ENCODE results near the gene TPCN1. TPM values are rescaled to one million over a fixed set of nuclear protein-coding genes. Genes with fewer than 3 reads are reported as not detected.

The TPCN1 gene
- total and polyA plus RNA-seq, 2 experiments from 2014 or later: 14.4 to 16.2 TPM

DNA sequence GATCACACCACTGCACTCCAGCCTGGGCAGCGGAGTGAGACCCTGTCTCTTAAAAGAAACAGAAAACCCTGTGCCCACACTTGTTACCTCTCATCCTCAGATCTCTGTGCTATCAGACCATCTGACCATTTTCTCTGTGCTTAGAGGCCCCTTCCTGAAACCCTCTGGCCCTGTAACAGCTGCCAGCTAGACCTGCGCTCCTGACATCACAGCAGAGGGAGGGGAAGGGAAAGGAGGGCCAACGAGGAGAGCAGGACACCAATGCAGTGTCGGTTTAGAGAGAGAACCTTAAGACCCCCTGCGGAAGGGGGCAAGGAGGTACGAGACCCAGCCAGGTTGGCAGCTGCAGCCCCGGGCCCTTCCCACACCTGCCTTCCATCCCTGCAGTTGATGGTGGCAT lies 71.3 kb downstream of the TPCN1 start:
- Mint-ChIP-seq H3K4me3 (no peak overlapping the region), H3K36me3 (ENCODE audit: low read depth) (peaks cover 12% of the 10 kb centered on the region), H3K27me3 (ENCODE audit: insufficient read depth, low read depth, poor library complexity) (peaks cover 4% of the 10 kb centered on the region), H3K9me3 (no peaks in the 10 kb centered on the region), H3K27ac (no peak overlapping the region), H3K4me1 (0 out of 3 replicates have a peak, but pooled peaks cover 2% of the 10 kb centered on the region)
- no peak overlapping the region for H2AFZ ChIP-seq
- H4K20me1 ChIP-seq (replicated peaks; ENCODE audit: insufficient read depth): no peaks in the 10 kb centered on the region
- H3K4me1 ChIP-seq (ENCODE audit: insufficient read depth): no peaks in the 10 kb centered on the region
- TF ChIP-seq ZNF114 (CRISPR knock-in tag; IDR thresholded peaks at IDR 0.05) (no peak), EZH2phosphoT487 (IDR thresholded peaks at IDR 0.05; ENCODE audit: unreplicated experiment) (no peak), JUNB (IDR thresholded peaks at IDR 0.05; ENCODE audit: unreplicated experiment) (no peak), NANOG (IDR thresholded peaks at IDR 0.05; ENCODE audit: borderline replicate concordance) (no peak), CREB1 (CRISPR knock-in tag; IDR thresholded peaks at IDR 0.05; ENCODE audit: low read depth) (no peak), STAT1 (IDR thresholded peaks at IDR 0.05; ENCODE audit: unreplicated experiment) (no peak)
- TF ChIP-seq, protein P1, sequence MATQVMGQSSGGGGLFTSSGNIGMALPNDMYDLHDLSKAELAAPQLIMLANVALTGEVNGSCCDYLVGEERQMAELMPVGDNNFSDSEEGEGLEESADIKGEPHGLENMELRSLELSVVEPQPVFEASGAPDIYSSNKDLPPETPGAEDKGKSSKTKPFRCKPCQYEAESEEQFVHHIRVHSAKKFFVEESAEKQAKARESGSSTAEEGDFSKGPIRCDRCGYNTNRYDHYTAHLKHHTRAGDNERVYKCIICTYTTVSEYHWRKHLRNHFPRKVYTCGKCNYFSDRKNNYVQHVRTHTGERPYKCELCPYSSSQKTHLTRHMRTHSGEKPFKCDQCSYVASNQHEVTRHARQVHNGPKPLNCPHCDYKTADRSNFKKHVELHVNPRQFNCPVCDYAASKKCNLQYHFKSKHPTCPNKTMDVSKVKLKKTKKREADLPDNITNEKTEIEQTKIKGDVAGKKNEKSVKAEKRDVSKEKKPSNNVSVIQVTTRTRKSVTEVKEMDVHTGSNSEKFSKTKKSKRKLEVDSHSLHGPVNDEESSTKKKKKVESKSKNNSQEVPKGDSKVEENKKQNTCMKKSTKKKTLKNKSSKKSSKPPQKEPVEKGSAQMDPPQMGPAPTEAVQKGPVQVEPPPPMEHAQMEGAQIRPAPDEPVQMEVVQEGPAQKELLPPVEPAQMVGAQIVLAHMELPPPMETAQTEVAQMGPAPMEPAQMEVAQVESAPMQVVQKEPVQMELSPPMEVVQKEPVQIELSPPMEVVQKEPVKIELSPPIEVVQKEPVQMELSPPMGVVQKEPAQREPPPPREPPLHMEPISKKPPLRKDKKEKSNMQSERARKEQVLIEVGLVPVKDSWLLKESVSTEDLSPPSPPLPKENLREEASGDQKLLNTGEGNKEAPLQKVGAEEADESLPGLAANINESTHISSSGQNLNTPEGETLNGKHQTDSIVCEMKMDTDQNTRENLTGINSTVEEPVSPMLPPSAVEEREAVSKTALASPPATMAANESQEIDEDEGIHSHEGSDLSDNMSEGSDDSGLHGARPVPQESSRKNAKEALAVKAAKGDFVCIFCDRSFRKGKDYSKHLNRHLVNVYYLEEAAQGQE (IDR thresholded peaks at IDR 0.05; ENCODE audit: unreplicated experiment): no peak
- TF ChIP-seq, protein P2, sequence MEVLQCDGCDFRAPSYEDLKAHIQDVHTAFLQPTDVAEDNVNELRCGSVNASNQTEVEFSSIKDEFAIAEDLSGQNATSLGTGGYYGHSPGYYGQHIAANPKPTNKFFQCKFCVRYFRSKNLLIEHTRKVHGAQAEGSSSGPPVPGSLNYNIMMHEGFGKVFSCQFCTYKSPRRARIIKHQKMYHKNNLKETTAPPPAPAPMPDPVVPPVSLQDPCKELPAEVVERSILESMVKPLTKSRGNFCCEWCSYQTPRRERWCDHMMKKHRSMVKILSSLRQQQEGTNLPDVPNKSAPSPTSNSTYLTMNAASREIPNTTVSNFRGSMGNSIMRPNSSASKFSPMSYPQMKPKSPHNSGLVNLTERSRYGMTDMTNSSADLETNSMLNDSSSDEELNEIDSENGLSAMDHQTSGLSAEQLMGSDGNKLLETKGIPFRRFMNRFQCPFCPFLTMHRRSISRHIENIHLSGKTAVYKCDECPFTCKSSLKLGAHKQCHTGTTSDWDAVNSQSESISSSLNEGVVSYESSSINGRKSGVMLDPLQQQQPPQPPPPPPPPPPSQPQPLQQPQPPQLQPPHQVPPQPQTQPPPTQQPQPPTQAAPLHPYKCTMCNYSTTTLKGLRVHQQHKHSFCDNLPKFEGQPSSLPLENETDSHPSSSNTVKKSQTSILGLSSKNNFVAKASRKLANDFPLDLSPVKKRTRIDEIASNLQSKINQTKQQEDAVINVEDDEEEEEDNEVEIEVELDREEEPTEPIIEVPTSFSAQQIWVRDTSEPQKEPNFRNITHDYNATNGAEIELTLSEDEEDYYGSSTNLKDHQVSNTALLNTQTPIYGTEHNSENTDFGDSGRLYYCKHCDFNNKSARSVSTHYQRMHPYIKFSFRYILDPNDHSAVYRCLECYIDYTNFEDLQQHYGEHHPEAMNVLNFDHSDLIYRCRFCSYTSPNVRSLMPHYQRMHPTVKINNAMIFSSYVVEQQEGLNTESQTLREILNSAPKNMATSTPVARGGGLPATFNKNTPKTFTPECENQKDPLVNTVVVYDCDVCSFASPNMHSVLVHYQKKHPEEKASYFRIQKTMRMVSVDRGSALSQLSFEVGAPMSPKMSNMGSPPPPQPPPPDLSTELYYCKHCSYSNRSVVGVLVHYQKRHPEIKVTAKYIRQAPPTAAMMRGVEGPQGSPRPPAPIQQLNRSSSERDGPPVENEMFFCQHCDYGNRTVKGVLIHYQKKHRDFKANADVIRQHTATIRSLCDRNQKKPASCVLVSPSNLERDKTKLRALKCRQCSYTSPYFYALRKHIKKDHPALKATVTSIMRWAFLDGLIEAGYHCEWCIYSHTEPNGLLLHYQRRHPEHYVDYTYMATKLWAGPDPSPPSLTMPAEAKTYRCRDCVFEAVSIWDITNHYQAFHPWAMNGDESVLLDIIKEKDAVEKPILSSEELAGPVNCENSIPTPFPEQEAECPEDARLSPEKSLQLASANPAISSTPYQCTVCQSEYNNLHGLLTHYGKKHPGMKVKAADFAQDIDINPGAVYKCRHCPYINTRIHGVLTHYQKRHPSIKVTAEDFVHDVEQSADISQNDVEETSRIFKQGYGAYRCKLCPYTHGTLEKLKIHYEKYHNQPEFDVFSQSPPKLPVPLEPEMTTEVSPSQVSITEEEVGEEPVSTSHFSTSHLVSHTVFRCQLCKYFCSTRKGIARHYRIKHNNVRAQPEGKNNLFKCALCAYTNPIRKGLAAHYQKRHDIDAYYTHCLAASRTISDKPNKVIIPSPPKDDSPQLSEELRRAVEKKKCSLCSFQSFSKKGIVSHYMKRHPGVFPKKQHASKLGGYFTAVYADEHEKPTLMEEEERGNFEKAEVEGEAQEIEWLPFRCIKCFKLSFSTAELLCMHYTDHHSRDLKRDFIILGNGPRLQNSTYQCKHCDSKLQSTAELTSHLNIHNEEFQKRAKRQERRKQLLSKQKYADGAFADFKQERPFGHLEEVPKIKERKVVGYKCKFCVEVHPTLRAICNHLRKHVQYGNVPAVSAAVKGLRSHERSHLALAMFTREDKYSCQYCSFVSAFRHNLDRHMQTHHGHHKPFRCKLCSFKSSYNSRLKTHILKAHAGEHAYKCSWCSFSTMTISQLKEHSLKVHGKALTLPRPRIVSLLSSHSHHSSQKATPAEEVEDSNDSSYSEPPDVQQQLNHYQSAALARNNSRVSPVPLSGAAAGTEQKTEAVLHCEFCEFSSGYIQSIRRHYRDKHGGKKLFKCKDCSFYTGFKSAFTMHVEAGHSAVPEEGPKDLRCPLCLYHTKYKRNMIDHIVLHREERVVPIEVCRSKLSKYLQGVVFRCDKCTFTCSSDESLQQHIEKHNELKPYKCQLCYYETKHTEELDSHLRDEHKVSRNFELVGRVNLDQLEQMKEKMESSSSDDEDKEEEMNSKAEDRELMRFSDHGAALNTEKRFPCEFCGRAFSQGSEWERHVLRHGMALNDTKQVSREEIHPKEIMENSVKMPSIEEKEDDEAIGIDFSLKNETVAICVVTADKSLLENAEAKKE (CRISPR knock-in tag; IDR thresholded peaks at IDR 0.05): no peak
- no peak for ATAC-seq
- no peaks in the 10 kb centered on the region for H3K9me2 ChIP-seq (ENCODE audit: insufficient read depth)
- H3K36me3 ChIP-seq (ENCODE audit: insufficient read depth): no peaks in the 10 kb centered on the region
- no peak overlapping the region for H3K4me3 ChIP-seq
- no peaks in the 10 kb centered on the region for H3K79me2 ChIP-seq (replicated peaks; ENCODE audit: insufficient read depth)
- no peak for DNase-seq (ENCODE audit: low spot score)
- no peaks in the 10 kb centered on the region for H3F3A ChIP-seq (replicated peaks; ENCODE audit: low read depth)
- no peak overlapping the region for H3K27ac ChIP-seq (ENCODE audit: low read depth)
- no peaks in the 10 kb centered on the region for H3K27me3 ChIP-seq (ENCODE audit: insufficient read depth)
- H3K4me2 ChIP-seq: no peak overlapping the region
